GM19035 (cell line): ENCODE data around the gene NPAT.
"Not testable (repeated sequence)": the region's sequence is repeated elsewhere in the genome, so short reads cannot be mapped to it uniquely, and the experiment has no call there.

Experiments
- ATAC-seq: cut with Tn5 transposase; IDR thresholded peaks from one replicate; pipeline ENCODE4 v1.9.1; 2021; ENCODE audit not compliant: unreplicated experiment

NPAT gene

DNA sequence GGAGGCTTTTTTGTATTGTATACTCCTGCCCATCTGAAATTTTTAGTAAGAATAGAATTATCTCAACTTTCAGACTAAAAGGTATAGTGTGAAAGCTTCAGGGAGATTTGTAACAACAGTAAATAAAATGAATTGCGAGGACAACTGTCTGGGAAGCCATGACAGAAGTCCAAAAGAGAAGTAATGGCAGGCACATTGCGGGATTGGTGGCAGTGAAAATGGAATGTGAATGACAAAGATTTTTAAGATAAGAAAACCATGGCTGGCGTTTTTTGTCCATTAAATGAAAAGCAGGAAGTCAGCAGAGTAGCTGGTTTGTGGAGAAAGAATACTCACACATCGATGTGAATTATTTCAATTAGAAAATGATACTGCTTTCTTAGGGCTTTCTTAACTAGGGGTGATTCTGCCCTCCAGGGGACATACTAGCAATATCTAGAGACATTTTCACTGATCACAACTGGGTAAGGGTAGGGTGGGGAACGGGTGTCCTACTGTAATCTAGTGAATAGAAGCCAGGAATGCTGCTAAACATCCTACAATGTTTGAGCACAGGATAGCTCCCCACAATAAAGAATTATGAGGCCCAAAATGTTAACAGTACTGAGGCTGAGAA, 1.6 kb downstream of the NPAT start:
- no peak for ATAC-seq

DNA sequence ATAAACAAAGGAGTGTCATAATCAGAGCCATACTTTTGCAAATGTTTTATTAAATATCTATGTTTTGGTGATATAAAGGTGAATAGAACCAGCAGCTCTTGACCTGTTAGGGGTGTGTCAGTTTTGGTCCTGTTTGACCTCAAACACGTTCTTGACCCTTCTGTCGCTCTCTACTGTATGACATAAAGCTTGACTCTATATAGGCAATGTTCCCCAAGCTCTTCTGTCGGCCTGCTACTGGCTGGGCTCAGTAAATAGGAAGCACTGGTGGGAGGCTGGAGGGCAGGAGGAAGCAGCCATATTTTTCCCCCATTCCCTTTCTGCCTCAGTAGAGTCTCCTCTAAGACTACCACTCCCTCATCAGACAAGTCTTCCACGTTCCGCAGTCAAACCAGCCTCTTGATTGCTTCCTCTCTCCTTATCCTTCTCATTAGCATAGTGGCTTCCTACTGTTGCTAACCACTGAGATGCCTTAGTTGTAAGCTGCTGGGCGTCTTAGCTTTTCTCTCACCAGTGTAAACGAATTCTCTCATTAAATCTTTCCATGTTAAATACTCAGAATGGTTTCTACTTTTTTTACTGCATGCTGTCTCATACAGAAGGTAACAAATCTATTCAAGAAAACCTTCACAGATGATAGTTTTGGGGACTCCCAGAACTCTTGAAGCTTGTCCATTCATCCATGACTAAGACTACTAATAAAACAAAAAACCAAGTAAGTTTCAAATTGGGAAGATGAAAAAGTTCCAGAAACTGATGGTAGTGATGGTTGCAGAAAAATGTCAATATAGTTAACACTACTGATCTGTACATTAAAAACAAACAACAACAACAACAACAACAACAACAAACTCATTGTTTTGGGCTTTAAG, 3.3 kb downstream of the NPAT start:
- ATAC-seq: no peak

- no peak for ATAC-seq
These were observed 4.0 kb downstream of the NPAT start for GRCh38 chr11:108218455-108218854.

DNA sequence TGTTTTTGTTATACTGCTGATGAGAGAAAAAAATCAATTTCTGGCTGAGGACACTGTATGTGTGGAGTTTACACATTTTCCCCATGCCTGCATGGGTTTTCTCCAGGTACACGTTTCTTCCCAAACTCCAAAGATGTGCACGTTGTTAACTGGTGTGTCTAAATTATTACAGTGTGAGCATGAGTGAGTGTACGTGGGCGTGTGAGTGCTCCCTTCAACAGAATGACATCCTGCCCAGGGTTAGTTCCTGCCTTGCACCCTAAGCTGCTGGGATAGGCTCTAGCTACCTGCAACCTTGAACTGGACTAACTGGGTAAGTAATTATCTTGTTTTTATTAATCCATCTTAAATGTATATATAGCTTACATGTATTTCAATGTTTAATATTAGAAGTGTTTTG, 5.5 kb downstream of the NPAT start:
- no peak for ATAC-seq

DNA sequence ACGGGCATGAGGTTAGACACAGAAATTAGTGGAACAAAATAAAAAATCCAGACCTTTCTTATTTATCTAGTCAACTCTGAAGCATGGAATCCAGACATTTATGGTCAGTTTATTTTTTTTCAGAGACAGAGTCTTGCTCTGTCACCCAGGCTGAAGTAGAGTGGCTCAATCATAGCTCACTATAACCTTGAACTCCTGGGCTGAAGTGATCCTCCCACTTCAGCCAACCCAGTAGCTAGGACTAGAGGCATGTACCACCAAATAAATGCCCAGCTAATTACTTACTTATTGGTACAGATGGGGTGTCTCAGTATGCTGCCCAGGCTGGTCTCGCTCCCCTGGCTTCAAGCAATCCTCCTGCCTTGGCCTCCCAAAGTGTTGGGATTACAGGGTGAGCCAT, 8.7 kb downstream of the NPAT start:
- ATAC-seq: no peak

DNA sequence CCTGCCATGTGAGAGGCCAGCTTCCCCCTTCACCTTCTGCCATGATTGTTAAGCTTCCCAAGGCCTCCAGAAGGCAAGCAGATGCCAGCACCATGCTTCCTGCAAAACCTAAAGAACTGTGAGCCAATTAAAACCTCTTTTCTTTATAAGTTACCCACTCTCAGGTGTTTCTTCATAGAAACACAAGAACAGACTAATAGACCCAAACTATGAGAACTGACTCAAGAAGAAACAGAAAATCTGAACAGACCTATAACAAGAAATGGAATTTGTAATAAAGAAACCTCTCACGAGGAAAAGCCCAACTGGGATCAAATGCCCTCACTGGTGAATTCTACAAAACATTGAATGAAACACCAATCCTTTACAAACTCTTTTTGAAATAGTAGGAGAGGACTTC, 12.0 kb downstream of the NPAT start:
- ATAC-seq: no peak

DNA sequence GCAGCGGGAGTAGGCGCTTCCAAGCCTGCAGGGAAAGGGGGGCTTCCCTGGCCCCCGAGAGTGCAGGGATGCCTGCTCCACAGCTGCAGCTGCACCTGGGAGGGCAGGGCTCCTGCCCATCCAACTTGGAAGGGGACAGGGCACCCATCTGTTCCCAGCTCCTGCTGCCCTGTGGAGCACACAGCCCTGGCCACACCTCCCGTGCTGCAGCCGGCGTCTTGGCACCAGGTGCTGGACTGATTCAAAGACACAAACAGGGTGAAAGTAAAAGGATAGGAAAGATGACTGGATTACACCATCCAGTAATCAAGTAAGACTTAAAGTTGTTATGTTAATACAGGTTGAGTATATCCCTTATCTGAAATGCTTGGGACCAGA, 14.8 kb downstream of the NPAT start:
- ATAC-seq: no peak

GRCh38 chr11:108206969-108207682, 15.3 kb downstream of the NPAT start:
- ATAC-seq: no peak

GRCh38 chr11:108206171-108206570, 16.3 kb downstream of the NPAT start:
- ATAC-seq: no peak

- no peak for ATAC-seq
These were observed 17.4 kb downstream of the NPAT start for GRCh38 chr11:108204929-108205499.

DNA sequence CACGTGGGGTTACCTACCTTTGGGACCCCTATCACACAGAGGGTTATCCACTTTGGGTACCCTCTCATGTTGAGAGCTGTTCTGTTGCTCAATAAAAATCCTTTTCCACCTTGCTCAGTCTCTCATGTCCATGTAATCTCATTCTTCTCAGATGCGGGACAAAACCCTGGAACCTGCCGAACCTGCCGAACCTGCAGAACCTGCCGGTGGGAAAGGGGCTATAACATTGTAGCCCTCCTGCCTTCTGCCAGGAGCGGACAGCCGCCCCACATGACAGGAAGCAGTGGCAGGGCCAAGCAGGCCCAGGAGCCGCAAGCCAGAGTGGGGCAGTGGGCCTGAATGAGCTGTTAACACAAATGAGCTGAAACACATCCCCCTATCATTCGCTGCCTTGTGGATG, 18.1 kb downstream of the NPAT start:
- no peak for ATAC-seq

GRCh38 chr11:108203075-108203474, 19.4 kb downstream of the NPAT start:
- ATAC-seq: no peak

DNA sequence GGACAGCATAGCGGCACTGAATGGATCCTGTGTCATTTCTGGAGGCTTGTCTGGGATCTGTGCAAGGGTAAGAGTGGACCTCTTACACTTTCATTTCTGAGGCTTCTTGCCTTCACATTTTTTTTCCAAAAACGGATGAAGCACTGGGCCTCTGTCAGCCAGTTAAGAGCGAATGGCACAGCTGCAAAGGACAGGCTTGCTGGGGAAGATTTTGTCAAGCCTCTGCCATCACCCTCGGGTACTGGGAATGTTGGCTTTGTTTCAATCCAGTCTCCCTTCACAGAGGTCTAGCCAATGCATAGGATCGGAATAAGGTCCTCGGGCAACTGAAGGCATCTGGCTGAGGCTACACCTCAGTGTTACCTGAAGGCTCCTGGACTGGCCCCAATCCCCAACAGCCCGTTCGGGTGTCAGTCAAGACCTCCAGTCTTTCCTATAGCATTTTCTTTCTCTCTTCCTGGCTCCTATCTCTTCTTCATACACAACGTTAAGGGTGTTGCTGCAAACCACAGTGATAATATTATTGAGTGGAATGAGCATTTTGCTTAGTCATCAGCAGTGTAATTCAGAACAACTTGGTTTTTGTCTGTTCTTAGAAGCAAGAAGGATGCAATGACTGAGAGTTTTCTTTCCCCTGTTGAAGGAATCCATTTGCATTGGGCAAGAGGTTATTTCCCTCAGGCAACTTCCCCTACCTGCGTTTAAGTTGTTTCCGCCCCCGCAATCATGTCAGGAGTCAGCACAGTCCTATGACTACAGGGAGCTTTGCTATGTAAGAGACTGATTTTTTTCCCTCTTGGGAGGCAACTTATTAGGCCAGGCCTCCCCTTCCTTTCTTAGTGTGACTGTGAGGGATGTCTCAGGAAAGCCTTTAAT, 22.8 kb downstream of the NPAT start:
- peak; percentile 83 for ATAC-seq

DNA sequence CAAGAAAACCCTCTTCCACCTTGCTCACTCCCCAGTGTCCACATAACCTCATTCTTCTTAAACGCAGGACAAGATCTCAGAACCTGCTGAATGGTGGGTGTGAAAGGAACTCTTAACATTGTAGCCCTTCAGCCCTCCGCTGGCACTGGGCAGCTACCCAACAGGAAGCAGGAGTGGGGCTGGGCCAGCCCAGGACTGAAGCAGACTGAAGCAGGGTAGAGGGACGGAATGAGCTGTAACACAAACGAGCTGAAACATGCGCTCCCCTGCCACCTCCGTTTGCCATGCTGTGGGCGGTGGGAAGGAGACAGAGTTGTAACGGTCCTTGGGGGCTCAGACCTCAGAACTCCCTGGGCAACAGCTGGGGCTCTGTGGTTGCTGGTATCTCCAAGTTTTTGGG, 23.6 kb downstream of the NPAT start:
- no peak for ATAC-seq

GRCh38 chr11:108197351-108197750, 25.1 kb downstream of the NPAT start:
- no peak for ATAC-seq

- ATAC-seq: no peak
These were observed 25.5 kb downstream of the NPAT start for GRCh38 chr11:108196901-108197300.

DNA sequence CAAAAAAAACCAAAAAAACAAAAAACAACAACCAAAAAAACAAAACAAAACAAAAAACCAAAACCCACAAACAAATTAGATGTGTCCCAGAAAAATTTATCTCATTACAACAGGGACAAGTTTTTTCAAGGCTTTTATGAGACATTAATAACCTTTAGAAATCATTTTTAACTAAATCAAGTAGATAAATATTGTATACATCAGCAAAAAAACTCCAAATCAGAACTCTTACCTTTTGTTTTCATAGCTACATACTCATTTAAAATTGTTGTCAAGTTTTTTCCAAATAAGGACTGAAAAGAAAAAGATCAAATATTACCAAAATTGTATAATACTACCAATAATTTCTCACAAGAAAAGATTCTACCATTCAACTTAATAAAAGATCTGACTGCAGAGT, 28.7 kb downstream of the NPAT start:
- no peak for ATAC-seq

DNA sequence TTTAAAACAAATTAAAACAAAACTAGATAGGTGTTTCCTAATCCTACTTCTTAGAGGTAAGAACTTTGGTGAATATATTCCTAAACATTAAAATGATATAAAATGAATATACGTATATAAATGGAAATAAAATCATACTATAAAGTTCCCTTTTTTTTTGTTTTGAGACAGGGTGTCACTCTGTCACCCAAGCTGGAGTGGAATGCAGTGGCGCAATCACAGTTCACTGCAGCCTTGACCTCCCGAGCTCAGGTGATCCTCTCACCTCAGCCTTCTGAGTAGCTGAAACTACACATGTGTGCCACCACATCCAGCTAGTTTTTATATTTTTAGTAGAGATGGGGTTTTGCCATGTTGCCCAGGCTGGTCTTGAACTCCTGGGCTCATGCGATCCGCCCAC, 44.9 kb downstream of the NPAT start:
- no peak for ATAC-seq

- ATAC-seq: no peak
These were observed 52.3 kb downstream of the NPAT start for GRCh38 chr11:108170184-108170583.

GRCh38 chr11:108167624-108168023, 54.8 kb downstream of the NPAT start:
- no peak for ATAC-seq

DNA sequence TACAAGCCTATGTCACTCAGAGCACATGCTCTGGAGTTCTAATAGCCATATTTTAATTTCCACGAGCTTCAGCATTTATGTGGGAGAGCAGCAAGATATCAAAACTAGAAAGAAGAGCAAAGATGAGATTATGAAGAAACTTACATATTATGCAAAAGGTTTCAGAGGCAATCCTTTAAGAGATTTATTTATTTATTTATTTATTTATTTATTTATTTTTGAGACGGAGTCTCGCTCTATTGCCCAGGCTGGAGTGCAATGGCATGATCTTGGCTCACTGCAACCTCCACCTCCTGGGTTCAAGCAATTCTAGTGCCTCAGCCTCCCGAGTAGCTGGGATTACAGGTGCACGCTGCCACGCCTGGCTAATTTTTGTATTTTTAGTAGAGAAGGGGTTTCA, 59.6 kb downstream of the NPAT start:
- not testable (repeated sequence) for ATAC-seq
